ENCODE measurements around the gene C9orf72.

GRCh38 chr9:27591672-27592071 is 18.4 kb upstream of the C9orf72 start:
- TF ChIP-seq CTCF (IDR thresholded peaks at IDR 0.05; ENCODE audit: insufficient read depth, low read length, poor library complexity, severe bottlenecking) (no peak), EZH2phosphoT487 (conservative IDR thresholded peaks at IDR 0.05; ENCODE audit: low read length) (no peak)
